ENCODE results near the gene CHST11. TPM values are rescaled to one million over a fixed set of nuclear protein-coding genes. Genes with fewer than 3 reads are reported as not detected.

CHST11 gene
- 10 to 100 TPM in 4 of 5 donors, 1 to 10 TPM in 1; 8.6 to 17.1 (median 14.4) TPM for polyA plus RNA-seq (ENCODE audit: insufficient read depth in 1 of 5, insufficient read length in 5 of 5, low replicate concordance in 1 of 5)
- long read RNA-seq, donor 1, full-length matches to known transcripts, result 19 of 24 reads
- long read RNA-seq, donor 1, partial matches to known transcripts, result 5 of 24 reads
- long read RNA-seq, donor 1, other reads (novel, unspliced or antisense), result 0 of 24 reads
- long read RNA-seq, donor 2, full-length matches to known transcripts, result 3 of 3 reads
- long read RNA-seq, donor 2, partial matches to known transcripts, result 0 of 3 reads
- long read RNA-seq, donor 2, other reads (novel, unspliced or antisense), result 0 of 3 reads
- long read RNA-seq, donor 3, full-length matches to known transcripts, result 9 of 9 reads
- long read RNA-seq, donor 3, partial matches to known transcripts, result 0 of 9 reads
- long read RNA-seq, donor 3, other reads (novel, unspliced or antisense), result 0 of 9 reads
- long read RNA-seq, donor 4, full-length matches to known transcripts, result 10 of 15 reads
- long read RNA-seq, donor 4, partial matches to known transcripts, result 5 of 15 reads
- long read RNA-seq, donor 4, other reads (novel, unspliced or antisense), result 0 of 15 reads
- long read RNA-seq, donor 5, full-length matches to known transcripts, result 12 of 12 reads
- long read RNA-seq, donor 5, partial matches to known transcripts, result 0 of 12 reads
- long read RNA-seq, donor 5, other reads (novel, unspliced or antisense), result 0 of 12 reads
- long read RNA-seq, donor 6, full-length matches to known transcripts, result 14 of 14 reads
- long read RNA-seq, donor 6, partial matches to known transcripts, result 0 of 14 reads
- long read RNA-seq, donor 6, other reads (novel, unspliced or antisense), result 0 of 14 reads
- long read RNA-seq, donor 7, full-length matches to known transcripts, result 12 of 12 reads
- long read RNA-seq, donor 7, partial matches to known transcripts, result 0 of 12 reads
- long read RNA-seq, donor 7, other reads (novel, unspliced or antisense), result 0 of 12 reads
- long read RNA-seq, donor 8, full-length matches to known transcripts, result 6 of 6 reads
- long read RNA-seq, donor 8, partial matches to known transcripts, result 0 of 6 reads
- long read RNA-seq, donor 8, other reads (novel, unspliced or antisense), result 0 of 6 reads

DNA sequence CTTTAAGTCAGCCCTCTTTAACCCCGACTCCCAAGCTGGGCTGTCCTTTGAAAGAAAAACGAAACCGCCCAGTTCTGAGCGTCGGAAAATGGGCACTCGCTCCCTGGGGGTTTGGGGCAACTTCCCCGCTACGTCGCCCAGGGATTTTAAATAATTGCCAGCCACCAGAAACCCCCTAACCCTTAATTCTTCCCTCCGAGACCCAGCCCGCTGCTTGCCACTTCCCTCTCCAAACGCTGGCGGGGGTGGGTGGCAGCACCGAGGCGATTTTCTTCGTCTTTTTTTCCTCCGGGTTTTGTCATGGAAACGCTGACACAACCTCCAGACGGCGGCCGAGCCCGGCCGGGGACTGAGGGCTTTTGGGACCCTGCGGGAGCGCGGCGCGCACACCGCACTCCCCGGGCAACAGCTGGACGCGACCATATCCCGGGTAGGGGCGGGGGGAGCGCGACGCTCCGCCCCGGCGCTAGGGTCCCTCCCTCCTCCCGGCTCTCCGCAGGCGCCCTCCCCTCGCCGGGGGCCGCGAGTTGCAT lies at the start of gene CHST11:
Gene CHST11 (plus strand): TSS at position 532 of the 533 bp plus-strand sequence.
- DNase-seq, result peak; percentile 90 to 91

DNA sequence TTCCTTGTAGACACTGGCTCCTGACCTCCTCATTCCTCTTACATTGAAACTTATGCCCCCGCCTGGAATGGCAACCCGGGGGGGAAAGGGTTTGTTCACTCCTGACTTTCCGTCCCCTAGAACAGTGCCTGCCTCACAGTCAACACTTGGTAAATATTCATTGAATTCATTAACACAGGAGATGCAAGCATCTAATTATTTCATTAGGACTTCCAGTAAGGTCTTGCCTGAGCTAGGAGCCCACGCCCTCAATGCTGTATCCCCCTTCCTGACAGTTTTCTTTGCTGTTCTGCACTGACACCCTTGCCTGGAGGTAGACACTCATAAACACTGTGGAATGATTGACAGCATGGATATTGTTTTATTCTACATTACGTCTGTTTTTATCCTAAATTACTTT lies 49.3 kb upstream of the CHST11 start:
- DNase-seq, result no peak

DNA sequence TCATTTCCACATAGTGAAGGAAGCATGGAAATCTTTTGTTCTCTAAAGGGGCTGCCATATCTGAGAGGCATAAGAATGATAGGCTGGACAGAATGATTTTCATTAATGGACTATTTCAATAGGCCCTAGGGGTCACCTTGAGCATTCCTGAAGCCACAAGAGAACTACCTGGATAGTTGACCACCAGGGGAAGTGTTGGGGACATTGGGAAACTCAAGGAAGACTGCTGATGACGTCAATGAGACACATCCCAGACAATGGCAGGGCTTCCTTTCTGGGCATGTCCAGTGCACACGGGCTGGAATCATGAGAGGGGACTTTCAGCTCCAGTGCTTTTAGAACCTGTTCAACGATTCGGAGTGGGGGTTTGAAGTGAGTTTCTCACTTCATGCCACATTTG lies 48.8 kb upstream of the CHST11 start:
- no peak for DNase-seq

DNA sequence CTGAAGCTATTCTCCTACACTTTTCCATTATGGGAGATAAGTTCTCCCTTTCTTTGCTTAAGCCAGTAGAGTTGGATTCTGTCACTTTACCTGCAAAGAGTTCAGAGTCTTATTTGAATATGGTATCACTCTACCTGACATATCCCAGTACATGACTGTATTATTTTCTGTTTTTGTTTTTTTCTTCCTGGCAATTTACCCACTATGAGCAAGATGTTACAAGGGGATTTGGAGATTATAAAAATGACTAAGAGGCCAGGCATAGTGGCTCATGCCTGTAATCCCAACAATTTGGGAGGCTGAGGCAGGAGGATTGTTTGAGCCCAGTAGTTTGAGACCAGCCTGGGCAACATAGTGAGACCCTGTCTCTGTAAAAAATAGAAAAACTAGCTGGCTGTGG lies 46.4 kb upstream of the CHST11 start:
- DNase-seq, result no peak

DNA sequence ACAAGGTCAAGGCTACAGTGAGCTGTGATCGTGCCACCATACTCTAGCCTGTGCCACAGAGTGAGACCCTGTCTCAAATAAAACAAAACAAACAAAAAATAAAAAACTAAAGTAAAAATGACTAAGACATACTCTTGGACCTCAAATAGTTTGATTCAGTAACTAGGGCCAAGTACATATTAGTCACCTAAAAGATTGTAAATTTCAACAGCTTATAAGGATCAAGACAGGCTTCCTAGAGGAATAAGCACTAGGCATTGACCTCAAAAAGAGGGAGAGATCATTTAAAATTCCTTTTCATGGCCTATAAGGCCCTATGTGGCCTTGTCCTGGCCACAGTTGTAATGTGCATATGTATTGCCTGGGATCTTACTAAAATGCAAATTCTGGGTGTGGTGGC lies 46.0 kb upstream of the CHST11 start:
- no peak for DNase-seq

DNA sequence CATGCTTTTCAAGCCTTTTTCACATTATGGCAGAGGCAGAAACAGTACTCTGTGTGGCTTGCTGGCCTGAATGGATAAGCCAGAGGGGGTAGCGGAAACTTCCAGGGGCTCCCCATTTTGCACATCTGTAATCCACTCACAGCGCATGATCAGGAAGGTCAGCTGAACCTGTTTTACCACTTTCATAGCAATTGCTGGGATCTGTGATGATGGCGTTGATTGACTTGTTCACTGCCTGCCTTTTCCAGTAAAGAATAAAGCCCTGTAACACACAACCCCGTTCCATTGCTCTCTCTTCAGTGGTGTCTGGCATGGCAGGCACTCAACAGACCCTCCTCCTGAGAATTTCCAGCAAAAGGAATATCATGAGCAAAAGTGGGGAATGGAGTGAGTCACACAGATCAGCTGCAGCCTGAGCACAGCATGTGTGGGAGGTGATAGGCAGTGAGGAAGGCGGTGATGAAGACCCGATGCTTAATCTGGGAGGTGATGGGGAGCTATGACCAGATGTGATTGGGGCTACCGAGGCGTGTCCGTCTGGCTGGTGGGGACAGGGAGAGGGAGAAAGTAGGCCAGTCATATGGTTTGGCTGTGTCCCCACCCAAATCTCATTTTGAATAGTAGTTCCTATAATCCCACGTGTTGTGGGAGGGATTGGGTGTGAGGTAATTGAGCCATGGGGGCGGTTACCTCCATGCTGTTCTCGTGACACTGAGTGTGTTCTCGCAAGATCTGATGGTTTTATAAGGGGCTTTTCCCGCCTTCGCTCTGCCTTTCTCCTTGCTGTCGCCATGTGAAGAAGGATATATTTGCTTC lies 44.7 kb upstream of the CHST11 start:
- peak in 1 of 2 donors; percentile 11 for DNase-seq

DNA sequence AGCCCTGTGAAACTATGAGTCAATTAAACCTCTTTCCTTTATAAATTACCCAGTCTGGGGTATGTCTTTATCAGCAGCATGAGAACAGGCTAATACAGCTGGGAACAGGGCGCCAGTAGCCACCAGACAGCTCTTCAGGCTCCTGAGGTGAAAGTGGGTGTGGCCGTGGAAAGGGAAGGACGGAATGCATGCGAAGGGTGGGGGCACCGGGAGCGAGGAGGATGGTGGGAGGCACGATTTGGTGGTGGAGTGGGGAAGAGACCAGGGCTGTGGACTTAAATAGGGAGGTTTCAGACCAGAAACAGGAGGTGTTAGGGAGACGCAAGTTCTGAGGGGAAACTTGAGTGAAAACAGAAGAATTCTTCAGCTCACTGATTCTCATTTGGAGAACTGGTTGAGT lies 44.1 kb upstream of the CHST11 start:
- no peak for DNase-seq

DNA sequence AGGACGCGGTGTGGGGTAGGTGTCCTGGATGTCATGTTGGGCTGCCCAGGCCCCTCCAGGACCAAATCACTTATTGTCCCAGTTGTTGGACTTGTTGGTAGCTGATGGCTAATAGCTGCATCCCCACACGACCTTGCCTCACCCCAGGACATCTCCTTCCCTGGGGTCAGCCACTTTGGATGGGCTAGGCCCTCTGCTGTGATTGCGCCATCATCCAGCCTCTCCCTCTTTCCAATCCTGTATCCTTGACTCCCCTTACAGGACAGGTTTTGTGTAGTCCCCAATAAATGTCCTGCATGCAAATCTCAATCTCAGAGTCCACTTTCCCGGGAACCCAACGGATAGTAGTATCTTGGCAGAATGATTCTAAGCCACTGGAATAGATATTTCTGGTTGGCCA lies 43.4 kb upstream of the CHST11 start:
- DNase-seq, result no peak

DNA sequence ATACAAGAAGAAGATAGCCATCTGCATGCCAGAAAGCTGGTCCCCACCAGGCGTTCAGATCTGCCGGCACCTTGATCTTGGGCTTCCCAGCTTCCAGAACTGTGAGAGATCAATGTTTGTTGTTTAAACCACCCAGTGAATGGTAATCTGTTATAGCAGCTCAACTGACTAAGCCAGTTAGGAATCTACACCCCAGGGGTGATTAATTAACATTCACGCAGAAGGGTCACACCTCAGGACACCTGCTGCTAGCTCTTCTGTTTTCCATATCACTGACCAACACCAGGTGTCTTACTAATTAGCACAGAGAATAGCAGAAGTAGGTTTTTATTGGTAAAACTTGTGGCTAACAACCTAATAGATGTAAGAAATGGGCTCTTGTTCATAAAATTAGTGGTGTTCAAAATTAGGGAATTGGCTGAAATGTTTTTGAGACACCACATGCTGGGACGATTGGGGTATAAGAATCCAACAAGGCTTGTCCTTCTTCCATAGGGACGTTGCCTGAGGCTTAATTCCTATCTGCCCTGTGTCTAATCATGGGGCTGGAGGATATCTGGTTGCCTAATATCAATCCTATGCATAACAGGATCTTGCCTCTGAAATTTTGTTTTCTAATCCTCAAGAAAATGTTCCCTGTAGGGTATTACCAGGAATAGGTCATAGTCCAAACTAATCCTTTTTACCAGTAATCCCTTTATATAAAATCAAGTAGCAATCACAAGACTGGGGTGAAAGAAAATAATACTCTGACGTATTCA lies 42.0 kb upstream of the CHST11 start:
- DNase-seq, result no peak

DNA sequence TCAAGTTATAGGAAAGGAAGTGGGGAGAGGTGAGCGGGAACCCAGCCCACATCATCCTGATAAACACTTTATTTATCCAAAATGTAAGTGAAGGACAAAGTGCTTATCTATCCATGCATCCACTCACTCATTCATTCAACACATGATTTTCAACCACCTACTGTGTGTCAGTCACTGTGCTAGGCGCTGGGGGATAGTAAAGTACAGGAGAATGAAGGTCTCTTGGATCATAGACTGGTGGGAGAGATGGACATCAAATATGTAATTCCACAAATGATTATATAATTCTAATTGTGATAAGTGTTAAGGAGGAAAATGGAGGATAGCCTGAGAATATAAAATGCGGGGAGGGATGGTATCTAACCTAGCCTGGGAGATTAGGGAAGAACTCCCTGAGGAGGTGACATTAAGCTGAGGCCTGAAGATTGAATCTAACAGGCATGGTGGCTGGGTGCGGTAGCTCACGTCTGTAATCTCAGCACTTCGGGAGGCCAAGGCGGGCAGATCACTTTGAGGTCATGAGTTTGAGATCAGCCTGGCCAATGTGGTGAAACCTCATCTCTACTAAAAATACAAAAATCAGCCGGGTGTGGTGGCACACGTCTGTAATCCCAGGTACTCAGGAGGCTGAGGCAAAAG lies 41.3 kb upstream of the CHST11 start:
- DNase-seq, result no peak

DNA sequence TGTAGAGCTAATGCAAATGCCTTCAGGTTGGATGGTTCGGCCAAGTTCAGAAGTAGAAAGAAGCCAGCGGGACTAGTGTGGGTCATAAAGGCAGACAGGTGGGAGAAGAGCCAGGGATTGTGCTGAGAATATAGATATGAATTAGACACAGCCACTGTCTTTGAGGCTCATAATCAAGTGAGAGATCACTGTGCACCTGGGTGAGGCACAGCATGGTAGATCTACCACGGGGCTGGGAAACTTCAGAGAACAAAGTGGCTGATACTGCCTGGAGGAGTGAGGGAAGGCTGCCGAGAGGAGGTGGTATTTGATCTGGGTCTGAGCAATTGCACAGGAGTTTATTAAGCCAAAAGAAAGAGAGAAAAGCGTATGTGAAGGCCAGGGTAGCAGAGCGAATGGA lies 40.6 kb upstream of the CHST11 start:
- no peak for DNase-seq

DNA sequence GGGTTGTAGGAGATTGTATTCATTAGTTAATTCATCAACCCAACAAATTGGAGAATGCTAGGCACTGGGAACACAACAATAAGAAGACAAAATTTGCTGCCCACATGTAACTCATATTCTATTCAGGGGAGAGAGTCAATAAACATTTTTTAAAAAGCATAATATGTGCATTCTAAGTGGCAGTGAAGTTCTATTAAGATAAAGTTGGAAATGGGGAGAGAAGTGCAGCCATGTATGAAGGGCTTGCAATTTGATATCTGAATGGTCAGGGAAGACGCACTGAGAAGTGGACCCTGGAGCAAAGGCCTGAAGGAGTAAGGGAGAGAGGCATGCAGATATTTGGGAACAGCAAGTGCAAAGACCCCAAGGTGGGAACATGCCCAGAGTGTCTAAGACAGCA lies 40.2 kb upstream of the CHST11 start:
- DNase-seq, result no peak

DNA sequence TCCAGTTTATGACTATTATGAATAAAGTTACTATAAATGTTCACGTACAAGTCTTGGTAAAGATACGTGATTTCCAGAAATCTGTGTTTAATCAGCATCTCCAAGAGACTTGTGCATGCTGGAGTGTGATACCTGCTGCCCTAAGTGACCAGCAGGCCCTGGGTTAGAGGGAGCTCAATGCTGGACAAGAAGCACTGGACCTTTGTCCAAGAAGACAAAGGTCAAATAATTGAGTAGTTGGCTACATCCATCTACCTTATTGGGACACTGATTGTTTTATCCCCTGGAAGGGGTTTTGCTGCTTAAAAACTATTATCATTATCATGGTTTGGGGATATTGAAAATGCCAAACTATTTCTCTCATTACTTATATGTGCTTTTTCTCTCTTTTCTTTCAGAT lies 37.0 kb upstream of the CHST11 start:
- no peak for DNase-seq

DNA sequence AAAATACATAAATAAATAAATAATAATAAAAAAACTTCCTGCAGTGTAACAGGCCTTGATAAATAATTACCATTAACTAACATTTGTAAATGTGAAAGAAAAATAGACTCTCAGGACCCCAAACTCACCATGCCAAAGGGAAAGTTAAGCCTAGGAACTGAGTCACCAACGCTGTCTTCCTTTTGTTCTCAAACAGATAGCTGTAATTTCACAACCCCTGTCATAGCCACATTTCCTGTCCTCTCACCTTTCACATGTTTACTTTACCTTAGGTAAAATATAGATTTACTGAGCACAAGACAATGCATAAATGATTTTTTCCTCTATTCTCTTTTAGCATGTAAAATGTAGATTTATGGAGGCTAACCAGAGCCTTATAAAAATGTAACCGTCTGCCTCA lies 35.9 kb upstream of the CHST11 start:
- no peak for DNase-seq

DNA sequence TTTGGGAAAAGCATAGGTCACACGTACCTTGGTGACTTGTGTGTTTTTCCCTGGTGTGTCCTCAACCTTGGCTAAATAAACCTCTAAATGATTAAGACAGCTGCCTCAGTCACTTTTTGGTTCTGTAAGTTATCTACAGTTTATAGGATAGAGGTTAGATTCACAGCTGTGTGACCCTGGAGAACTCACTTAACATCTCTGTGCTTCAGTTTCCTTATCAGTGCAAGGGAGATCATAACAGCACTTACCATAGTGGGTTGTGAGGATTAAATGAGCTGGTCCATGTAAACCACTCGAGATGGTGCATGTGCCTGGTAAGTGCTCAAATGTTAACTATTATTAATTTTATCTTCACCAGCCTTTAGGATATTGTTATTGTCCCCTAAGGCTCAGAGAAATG lies 35.4 kb upstream of the CHST11 start:
- DNase-seq, result no peak

DNA sequence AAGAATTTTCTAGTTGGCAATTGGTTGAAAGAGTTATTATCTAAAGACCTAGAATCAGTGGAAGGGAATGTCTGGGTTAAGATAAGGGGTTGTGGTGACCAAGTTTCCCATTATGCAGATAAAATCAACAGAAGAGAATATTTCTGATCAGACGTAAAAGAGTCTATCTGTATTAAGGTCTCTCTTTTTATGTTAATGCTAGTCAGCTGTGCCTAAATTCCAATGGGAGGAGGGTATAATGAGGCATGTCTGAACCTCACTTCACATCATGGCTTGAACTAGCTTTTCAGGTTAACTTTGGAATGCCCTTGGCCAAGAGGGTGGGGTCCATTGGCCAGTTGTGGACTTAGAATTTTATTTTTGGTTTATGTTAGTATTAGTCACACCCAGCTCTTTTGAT lies 34.3 kb upstream of the CHST11 start:
- no peak for DNase-seq

DNA sequence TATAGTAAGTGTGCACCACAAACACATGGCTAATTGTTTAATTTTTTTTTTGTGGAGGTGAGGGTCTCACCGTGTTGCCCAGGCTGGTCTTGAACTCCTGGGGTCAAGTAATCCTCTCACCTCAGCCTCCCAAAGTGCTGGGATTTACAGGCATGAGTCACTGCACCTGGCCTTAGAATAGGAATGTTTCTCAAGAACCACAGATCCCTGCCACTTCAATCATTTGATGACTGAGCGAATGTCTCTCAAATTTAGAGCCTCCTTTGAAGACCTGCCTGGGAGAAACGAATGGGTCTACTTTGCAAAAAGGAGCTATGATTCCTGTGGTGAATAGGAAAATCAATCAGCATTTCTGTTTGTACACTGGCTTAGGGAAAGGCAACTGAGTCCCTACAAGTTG lies 33.5 kb upstream of the CHST11 start:
- DNase-seq, result no peak

DNA sequence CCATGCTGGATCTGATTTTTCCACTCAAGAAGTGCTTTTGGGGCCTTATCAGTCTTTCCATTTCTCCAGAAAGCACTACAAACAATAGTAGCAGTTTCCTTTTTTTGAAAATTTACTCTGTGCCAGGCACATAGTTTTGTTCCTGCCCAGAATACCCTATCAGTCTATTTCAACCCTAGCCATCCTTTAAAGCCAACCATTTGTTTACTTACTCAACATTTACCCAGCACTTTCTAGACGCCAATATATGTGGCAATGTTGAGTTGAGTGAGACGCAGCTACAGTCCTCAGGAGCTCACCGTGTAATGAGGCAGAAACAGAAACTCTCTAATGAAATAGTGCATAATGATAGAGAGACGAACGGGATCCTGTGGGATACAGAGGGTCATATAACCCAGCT lies 32.9 kb upstream of the CHST11 start:
- peak in 1 of 2 donors; percentile 5 for DNase-seq

DNA sequence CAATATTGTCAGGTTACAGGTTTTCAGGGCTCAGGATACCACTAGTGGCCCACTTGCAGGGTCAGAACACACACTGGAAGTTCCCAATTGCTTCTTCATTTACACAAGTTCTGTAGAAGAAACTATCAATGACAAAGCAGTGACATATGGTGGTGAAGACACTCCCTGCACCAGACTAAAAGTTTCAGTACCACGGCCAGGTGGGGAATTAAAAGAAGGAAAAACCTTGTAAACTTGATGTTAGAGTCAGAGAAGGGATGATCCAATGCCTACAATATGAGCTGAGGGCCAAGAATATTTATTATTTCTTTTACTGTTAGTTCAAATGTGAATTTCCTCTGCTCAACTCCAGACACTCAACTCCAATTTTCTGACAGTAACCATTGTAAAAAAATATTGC lies 31.8 kb upstream of the CHST11 start:
- DNase-seq, result no peak

DNA sequence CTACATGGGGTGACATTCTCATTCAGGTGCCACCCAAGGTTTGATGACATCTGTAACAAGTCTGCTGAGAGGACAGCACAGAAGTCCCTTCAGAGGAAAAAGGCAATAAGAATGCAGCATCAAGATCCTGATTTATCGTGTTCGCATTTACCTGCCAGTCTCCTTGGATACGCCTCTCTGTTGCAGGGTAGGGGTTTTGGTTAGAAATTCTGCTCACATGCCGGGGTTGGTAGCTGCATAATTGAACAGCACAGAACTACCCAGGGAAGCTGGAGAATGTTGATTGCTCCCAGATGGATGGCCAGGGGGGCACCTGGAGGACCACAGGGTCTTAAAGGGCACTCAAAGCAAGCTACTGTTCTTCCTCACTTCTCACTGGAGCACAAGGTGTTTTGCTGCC lies 31.1 kb upstream of the CHST11 start:
- DNase-seq, result no peak

Measured in right lung (tissue), 10 donors.